ENCODE measurements around the gene BOD1L1.

Gene BOD1L1

DNA sequence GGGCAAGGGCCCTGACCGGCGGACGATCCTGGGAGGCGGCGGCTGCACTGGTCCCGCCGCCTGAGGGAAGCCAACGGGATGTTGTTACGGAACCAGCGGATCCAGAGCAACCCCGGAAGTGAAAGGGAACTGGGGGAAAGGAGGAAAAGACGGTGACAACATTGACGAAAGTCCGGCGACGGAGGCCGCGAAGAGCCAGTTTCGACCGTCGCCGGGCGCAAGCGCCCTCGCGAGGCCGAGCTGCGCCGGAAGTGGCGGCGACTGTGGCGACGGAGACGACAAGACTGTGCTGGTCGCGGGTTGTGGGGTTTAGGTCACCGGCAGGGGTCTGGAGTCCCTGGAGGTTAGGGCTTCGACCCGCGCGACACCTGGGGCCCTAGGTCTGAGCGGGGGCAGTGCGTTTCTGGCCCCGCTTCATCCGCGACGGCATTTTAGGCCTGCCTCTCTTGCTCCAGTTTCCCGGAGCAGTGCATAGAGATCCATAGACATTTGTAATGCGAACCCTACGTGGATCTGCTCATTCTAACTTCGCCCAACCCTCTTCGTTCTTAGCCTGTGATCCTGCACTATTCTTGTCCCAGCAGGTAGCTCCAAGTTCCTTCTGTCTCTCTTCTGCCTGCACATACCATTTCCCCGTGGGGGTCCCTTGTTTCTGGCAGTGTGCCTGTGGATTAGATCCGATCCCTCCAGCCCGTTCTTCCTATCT is at the start of gene BOD1L1:
Gene BOD1L1 (minus strand): TSS at position 120 of the 706 bp plus-strand sequence. CDS start 138 bp downstream, outside the sequence.
- peak; percentile 87 for DNase-seq (ENCODE audit: low read depth)

DNA sequence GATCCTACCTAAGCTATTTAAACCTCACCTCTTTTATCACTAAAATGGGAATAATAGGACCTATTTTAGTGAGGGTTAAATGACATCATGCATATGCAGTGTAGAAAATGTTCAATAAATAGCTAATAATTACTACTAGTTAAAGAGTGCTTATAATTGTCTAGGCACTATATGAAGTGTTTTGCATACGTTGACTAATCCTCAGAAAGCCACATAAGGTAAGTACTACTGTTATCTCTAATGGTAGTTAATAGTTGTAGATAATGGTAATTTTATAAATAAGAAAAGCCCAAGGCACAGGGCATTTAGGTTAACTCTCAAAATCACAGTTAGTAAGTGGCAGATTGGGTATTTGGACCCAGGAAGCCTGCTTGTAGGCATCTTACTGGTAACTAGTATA is 47.4 kb upstream of the BOD1L1 start:
- DNase-seq (ENCODE audit: low read depth), result no peak

DNA sequence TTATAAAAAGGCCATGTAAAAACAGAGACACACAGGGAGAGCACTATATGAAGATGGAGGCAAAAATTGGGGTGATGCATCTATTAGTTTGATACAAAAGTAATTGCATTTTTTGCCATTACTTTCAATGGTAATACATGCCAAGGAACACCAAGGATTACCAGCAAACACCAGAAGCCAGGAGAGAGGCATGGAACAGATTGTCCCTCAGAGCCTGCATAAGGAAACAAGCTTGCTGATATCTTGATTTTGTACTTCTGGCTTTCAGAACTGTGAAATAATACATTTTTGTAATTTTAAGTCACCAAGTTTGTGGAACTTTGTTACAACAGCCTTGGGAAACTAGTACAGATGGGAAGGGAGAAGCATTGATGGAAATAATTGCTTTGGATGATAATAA is 45.6 kb upstream of the BOD1L1 start:
- DNase-seq (ENCODE audit: low read depth), result no peak

DNA sequence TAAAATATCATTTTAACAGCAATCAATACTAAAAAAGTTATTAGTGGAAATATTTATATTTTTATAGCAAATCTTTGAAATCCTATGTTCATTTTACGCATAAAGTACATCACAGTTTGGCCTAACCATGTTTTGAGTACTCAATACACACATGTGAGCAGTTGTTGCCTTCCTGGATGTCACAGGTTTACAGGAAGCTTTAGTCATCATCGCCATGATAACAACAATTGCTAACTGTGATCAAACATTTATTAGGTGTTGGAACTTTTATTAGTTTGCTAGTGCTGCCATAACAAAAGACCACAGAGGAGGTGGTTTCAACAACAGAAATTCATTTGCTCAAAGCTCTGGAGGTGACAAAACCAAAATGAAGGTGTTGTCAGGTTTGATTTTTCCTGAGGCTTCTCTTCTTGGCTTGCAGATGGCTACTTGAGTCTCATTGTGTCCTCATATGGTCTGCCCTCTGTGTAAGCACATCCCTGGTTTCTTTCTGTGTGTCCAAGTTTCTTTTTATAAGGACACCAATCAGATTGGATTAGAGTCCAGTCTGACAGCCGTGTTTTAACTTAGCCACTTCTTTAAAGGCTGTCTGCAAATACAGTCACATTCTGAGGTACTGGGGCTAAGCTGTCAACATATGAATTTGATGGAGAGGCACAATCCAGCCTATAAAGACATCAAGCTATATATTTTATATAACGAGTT is 43.1 kb upstream of the BOD1L1 start:
- no peak for DNase-seq (ENCODE audit: low read depth)

DNA sequence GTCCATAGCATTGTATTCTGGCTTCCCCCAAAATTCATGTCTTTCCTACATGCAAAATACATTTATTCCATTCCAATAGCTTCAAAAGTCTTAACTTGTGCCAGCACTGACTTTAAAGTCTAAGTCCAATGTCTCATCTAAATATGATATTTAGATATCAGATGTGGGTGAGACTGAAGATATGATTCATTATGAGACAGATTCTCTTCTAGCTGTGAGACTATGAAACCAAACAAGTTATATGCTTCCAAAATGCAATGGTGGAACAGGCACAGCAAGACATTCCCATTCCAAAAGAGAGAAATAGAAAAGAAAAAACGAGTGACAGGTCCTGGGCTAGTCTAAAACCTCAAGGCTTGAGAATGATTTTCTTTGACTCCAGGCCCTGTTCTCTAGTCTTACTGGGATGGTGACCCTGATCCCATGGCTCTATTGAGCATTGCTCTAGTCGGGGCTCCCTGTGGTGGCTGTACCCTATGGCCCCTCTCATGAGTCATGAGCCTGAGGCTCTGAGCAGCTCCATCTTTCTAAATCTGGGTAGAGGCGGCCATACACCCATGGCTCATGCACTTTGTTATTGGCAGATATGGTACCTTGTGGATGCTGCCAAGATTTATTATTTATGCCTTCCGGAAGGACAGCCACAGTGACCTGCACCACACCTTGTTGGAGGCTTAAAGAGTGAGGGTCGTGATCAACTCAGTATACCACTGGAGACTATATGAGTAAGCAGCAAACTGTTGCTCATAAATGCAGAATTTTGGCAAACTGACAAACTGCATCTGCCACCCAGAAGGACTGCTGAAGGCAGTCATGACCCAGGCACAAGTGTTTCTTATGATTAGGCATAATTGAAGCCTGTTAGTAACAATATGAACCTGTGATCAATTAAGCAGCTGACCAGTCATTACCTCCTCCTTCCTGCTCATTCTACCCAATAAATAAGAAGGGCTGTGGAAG is 38.5 kb upstream of the BOD1L1 start:
- DNase-seq (ENCODE audit: low read depth), result peak; percentile 21

DNA sequence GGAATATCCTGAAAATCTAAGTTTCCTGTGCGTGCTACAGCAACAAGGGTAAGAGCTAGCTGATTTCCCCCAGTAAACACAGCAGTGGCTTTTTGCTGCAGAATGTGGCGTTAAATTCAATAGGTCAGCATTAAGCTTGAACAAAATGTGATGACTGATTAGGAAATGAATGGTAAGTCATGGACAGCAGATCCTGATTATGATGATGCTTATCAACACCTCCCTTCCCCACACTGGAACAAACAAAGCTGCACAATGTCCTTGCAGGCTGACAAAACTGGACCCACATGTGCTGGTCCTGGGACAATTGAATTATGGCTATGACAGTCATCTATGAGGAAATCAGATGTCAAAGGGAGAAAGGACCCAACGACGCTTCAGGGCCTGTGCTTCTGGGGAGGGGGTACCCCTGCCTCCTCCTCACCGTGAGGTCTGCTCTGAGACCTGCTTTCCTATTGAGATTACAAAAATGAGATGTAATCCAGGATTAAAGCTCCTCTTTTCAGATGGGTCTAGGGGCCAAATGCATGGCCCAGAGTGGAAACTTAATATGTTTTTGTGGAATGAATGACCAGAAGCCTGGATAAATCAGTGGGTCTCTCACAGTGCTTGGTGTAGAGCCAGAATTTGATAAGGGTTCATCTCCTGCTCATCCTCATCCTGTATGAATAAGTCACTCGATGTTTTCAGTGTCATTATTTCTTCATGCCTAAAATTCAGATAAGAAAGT is 32.0 kb upstream of the BOD1L1 start:
- DNase-seq (ENCODE audit: low read depth), result no peak

GRCh38 chr4:13656569-13657405 is 29.3 kb upstream of the BOD1L1 start:
- DNase-seq (ENCODE audit: low read depth), result peak; percentile 64

GRCh38 chr4:13654162-13654797 is 26.8 kb upstream of the BOD1L1 start:
- DNase-seq (ENCODE audit: low read depth), result peak; percentile 70

DNA sequence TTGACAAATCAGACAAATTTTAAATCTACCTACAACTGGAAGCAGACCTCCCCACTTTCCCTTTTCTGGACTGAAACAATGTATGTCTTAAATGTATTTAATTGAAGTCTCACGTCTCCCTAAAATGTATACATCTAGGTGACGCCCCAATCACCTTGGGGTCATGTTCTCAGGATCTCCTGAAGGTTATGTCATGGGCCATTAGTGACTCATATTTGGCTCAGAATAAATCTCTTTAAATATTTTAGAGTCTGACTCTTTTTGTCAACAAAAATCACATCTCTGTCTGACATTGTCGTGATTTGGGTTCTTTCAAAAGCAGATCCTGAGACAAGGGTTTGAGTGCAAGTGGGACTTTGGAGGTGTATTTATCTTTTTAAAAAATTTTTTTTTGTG is 26.2 kb upstream of the BOD1L1 start:
- DNase-seq (ENCODE audit: low read depth), result no peak

DNA sequence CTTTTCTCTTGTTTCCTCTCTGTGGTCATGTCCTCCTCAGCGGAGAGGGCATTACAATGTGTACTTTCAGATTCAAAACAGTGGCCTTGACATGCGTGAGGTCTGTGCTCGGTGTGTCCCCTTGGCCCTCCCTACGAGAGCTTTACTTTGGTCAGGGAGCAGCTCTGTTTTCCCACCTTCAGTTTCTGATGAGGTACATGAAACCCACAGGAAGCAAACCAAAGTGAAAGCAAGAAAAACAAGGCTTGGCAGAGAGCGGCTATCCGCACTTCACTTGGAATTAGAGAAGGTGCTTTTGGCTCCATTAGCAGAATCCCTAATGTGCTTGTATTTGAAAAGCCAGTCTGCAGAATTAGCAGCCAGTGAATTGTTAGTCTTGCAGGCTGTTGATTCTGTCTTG is 19.5 kb upstream of the BOD1L1 start:
- no peak for DNase-seq (ENCODE audit: low read depth)

GRCh38 chr4:13645075-13645474 is 17.6 kb upstream of the BOD1L1 start:
- no peak for DNase-seq (ENCODE audit: low read depth)

DNA sequence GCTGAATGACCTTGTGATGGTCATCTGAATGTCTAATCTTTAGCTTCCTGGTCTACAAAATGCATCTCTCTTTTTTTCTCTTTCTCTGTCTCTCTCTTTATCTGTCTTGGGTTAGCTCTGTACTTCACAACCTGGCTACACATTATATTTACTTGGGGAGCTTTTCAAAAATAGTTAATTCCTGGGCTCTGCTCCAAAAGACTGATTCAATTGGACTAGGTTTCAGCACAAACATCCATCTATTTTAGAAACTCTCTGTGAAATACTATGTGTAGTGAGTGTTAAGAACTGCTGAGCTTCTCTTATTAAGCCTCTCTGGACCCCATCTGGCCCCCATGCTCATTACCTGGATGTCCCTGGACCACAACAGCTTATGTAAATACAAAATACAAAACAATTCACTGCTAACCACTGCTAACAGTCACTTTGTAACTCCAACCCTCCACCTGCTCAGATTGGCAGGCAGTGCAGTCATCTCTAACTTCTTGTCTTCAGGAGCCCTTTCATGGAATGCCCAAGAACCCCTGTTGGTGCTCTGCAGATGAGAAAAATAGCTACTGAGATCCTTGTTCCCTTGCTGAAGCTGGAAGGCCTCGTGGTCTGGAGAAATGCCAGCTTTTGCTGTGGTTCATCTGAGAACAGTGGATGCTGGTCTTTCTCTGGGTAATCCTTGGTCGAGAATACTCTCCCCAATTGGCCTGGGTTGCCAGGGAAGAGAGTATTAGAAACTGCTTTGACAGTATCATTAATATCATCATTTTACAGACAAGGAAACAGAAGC is 14.8 kb upstream of the BOD1L1 start:
- DNase-seq (ENCODE audit: low read depth), result peak; percentile 75

DNA sequence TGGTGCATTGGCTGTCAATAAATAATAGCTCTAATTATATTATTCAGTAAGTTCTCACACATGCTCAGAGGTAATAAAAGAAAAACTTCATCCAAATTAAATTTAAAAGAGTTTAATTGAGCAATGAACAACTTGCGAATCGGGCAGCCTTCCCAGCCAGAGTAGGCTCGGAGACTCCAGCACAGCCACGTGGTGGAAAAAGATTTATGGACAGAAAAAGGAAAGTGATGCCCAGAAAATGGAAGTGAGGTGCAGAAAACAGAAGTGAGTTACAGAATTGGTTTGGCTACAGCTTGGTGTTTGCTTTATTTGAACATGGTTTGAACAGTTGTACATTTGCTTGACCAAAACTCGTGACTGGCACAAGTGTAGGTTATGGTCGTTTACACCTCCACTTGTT is 13.6 kb upstream of the BOD1L1 start:
- no peak for DNase-seq (ENCODE audit: low read depth)

DNA sequence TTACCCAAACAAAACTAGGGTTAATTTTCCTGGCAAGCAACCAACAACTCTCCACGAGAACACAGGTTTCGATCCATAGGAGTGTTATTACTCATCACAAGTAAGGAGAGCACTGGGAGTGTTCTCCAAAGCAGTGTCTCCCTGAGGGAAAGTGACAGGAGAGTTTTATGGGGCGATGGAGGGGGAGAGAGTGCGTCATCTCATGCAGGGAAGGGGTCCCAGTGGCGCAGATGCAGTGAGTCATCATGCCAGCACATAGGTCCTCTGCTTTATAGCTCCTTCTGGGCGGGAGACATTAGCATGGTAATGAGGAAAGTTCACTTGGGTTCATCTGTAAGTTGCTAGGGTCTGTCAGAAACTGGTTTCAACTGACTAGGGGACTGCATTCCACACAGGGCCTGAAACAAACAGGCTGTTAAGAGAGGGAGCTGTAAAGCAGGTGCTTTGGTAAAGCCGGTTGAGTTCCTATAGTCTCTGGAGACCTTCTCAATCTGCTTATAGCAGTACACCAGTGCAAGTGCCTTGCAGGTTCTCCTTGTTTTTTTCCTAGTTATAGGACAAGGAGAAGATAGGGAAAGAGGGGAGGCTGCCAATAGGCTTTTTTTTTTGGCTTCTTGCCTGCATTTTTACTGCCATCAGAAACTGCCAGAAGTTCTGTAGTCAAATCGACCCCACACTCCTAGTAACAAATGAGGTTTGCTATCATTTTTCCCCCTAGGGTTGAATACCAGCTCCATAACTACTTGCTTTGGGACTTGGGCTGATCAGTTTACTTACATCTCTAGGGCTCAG is 12.8 kb upstream of the BOD1L1 start:
- peak; percentile 31 for DNase-seq (ENCODE audit: low read depth)

GRCh38 chr4:13635286-13635799 is 7.8 kb upstream of the BOD1L1 start:
- no peak for DNase-seq (ENCODE audit: low read depth)

DNA sequence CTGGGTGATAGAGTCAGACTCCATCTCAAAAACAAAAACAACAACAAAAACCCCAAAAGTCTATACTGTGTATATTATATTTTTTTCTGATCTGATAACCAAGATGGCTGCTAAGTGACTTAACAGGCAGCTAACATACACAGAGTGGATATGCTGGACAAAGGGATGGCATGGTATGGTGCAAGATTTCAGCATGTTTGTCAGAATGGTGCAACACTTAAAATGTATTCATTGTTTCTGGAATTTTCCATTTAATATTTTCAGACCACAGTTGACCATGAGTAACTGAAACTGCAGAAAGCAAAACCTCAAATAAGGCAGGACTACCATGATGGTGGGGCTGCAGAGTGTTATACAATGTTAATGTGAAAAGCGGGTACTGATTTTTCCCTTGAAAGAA is 6.1 kb upstream of the BOD1L1 start:
- DNase-seq (ENCODE audit: low read depth), result peak; percentile 13

GRCh38 chr4:13627178-13627605 is 333 bp downstream of the BOD1L1 start:
- DNase-seq (ENCODE audit: low read depth), result peak; percentile 32

GRCh38 chr4:13626492-13627177 is 890 bp downstream of the BOD1L1 start:
- DNase-seq (ENCODE audit: low read depth), result no peak
